Gastroesophageal sphincter (tissue), 3 donors: ENCODE measurements around the gene ADAMTS19.

ENCODE experiments used
- CTCF ChIP-seq, 4 experiments: fragments of 200-600 bp in 2 of 4; fragments of 450-650 bp in 2 of 4; sonication (generic) in 1 of 4; IDR thresholded peaks; one replicate each; pipeline ENCODE4 v1.5.1; 2017 to 2019; ENCODE audit warnings: antibody characterized with exemption in 4 of 4, mild to moderate bottlenecking in 2 of 4, moderate library complexity in 2 of 4
- POLR2A ChIP-seq, 2 donors: fragments of 450-650 bp; IDR thresholded peaks; one replicate each; pipeline ENCODE4 v1.6.1; 2017; ENCODE audit warnings: antibody characterized with exemption in 2 of 2, mild to moderate bottlenecking in 2 of 2, moderate library complexity in 1 of 2
- POLR2AphosphoS5 ChIP-seq: sonication (generic); formaldehyde crosslinking; IDR thresholded peaks from one replicate; pipeline ENCODE4 v1.6.1; 2017; ENCODE audit warnings: antibody characterized with exemption

- TF ChIP-seq CTCF (IDR thresholded peaks at IDR 0.05), result no peak
- no peak for TF ChIP-seq POLR2AphosphoS5
- no peak for TF ChIP-seq POLR2A (IDR thresholded peaks at IDR 0.05)
Observed at GRCh38 chr5:129601576-129601975, 141.5 kb downstream of the ADAMTS19 start.
